ENCODE results near the gene C1orf116.

GRCh38 chr1:207073906-207074820 is 41.6 kb upstream of the C1orf116 start:
- TF ChIP-seq CTCF (IDR thresholded peaks at IDR 0.05; ENCODE audit: poor library complexity, severe bottlenecking) (no peak), EP300 (conservative IDR thresholded peaks at IDR 0.05; ENCODE audit: poor library complexity, severe bottlenecking) (no peak), POLR2AphosphoS5 (IDR thresholded peaks at IDR 0.05) (no peak), RAD21 (conservative IDR thresholded peaks at IDR 0.05) (no peak), REST (IDR thresholded peaks at IDR 0.05; ENCODE audit: borderline replicate concordance) (no peak), EZH2 (IDR thresholded peaks at IDR 0.05; ENCODE audit: borderline replicate concordance, insufficient read depth, low read length, poor library complexity, severe bottlenecking) (no peak), TAF1 (IDR thresholded peaks at IDR 0.05; ENCODE audit: low read depth) (no peak), SMC3 (conservative IDR thresholded peaks at IDR 0.05; ENCODE audit: poor library complexity) (no peak), MXI1 (conservative IDR thresholded peaks at IDR 0.05; ENCODE audit: poor library complexity, severe bottlenecking) (no peak)

Measured in neural cell (in vitro differentiated cells).